Stimulated activated CD8-positive, alpha-beta memory T cell treated with anti-CD3 and anti-CD28 coated beads, Interleukin-4, amount 100 ng/mL, for 4 hours (primary cell): ENCODE results near the gene GALNT2.

Source experiments
- DNase-seq, 2 donors: peaks; one replicate each; pipeline ENCODE4 v3.0.0-alpha.2; 2020; ENCODE audit warnings: low read depth in 2 of 2, low spot score in 1 of 2

Gene GALNT2

DNA sequence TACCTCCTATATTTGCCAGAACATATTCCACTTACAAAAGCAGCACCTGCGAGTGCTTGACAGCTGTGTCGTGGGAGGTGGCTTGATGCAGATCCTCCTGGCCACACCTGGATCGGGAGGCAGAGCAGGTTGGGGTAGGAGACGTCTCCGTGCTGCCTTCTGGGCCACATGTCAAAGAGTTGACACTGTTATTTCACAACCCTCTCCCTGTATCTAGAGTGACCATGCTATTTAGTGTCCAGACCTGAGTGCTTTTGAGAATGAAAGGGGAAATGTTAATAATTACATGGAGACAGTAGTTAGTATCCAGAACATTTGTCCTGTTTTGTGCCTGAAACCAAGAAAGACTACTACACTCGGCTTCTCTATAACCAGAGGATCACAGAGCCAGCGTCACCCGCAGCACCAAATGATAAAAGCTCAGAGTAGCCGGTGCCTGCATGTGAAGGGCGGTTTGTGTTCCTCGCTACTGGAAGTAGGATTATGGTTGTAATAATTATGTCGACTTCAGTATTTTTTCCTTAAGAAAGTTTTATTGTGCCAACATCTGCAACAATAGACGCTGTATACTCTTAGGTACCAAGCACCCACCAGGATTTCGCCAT, 77.1 kb downstream of the GALNT2 start:
- DNase-seq, result no peak

DNA sequence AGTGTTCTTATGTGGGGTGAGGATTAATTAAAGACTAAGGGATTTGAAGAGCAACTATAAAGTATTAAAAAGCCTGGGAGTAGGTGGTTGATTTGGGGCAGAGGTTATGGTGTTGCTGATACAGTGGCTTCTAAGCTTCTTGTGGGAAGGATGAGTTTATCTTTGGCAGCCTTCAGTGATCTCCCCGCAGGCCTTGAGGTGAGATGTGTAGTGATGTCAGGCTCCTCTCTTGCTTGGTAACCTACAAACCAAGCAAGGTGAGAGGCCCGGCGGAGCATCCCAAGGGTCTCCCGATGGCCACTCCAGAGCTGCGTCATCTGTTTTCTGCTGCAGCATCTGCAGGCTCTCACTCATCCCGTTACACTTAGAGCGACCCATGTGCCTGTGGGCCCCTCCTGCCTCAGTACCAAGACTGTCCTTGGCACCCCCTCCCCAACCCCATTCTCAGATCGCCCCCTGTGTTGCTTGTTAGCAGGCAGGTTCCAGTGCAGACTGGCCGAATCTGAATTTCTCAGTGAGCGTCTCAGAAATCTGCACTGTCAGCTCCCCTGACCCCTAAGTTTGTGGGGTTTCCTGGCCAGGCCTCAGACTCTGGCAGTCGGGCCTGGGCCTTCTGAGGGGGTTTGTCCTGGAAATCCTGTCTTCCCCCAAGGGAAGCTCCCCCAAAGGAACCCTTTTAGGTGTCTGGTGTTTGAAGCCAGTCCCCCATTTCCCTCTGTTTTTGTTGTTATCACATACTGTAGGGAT, 77.9 kb downstream of the GALNT2 start:
- DNase-seq, result no peak

DNA sequence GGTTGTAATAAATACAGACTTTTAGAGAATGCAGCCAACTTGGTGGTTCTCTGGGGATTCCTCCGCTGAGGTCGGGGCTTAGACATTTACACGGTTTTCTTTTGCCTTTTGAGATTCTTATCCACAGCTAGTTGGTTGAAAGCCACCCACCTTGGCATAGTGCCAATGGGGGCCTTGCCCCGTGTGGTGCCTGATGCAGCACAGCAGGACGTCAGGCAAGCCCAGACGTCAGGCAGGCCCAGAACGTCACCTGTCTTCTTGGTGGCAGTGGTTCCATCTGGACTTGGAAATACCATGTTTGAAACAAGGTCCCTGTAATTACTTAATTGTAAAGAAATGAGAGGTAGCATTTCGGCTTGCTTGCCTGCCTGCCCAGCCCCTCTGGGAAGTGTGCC, 78.5 kb downstream of the GALNT2 start:
- DNase-seq, result no peak

DNA sequence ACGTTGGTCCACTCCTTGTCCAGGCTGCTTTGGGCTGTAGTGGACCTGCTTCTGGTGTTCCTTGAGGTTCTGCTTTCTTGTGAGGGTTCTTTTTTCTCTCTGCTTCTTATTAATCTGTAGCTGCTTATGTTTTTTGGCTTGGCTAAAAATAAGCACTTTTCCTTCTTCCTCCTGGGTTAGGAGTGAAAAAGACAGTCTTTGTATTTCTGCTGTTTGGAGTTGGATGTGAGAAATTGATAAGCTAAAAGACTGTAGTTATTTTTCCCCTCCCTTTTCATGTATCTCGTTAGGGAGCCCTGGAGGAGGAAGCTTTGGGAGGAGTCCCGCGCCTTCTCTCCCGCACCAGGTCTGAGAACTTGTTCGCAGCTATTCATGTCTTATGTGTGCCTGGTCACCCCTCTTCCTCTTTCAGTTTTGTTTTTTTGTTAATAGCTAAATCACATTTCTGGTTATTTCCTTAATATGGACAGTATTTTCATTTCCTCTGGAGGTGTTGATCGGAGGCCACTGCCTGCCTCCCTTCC, 79.0 kb downstream of the GALNT2 start:
- no peak for DNase-seq

DNA sequence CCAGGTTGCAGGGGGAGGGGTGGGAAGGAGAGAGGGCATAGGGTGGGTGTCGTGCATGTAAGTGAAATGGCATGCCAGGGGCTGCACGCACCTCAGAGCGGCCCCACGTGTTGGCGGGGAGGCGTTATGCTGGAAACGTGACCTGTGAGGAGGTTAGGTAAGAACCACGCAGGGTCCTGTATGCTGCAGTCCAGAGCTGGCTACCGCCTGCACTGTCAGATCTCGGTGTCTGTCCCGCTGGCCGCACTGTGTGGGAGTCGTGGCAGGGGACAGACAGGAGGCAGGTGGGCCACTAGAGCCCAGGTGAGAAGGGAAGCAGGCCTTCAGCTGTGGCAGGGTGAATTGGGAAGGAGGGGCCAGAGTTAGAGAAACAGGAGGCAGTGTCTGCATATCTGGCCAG, 79.7 kb downstream of the GALNT2 start:
- DNase-seq, result no peak

DNA sequence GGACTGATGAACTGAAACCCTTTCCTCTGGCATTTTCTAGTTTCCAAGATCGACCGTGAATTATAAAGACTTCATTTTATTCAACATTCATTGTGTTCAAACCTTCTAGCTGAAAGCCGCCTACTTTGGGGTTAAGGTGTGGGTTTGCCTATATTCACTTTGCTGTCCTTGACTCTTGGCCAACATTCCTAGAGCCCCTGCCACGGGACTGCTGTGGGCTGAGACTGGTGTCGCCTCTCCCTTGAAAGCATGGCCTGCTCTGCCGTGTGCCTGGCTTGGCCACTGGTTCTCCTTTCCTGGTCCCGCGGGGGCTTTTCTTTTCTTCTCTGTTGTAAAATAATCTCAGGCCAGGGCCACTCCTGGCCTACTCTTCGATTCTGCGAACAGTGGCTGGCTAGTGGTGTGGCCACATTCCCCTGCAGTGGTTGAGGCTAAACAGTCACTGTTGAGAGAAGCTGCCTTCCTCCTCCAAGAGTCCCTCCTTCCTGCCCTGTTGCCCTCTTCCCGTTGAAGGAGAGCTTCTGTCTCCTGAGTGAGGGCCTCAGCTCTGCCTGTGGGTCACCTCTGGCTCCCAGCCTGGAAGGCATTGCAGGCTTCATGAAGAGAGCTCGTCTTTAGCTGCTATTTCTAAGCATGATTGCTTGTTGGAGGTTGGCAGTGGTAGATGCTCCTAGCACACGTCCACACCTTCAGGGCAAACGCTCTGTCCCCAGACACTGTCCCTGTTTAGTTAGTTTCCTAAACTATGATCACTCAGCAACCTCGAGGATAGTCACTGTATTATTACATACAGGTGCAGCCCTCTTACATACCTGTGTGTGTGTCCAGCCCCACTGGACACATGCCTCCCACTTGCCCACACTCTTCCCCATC, 80.5 kb downstream of the GALNT2 start:
- no peak for DNase-seq

DNA sequence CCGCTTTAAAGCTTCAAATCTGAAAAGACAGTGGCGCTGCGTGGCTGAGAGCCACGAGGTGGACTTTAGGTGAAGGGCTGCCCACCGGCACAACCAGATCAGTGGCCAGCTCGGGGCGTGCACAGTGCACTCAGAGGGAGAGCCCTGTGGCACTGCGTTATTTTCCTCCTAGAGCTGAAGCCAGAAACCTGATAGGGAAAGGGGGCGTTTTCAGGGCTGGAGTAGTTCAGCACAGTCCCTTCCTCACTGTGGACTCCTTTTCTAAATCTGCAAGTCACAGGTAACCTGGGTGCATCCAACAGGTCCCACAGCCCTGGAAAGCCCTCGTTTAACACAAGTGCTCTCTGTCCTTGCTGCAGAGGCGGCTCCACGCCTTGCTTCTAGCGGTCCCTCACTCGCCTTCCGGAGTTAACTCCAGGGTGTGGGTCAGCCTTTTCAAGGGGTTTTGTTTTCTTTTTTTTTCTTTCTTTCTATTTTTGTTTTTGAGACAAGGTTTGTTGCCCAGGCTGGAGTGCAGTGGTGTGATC, 81.2 kb downstream of the GALNT2 start:
- DNase-seq, result no peak

DNA sequence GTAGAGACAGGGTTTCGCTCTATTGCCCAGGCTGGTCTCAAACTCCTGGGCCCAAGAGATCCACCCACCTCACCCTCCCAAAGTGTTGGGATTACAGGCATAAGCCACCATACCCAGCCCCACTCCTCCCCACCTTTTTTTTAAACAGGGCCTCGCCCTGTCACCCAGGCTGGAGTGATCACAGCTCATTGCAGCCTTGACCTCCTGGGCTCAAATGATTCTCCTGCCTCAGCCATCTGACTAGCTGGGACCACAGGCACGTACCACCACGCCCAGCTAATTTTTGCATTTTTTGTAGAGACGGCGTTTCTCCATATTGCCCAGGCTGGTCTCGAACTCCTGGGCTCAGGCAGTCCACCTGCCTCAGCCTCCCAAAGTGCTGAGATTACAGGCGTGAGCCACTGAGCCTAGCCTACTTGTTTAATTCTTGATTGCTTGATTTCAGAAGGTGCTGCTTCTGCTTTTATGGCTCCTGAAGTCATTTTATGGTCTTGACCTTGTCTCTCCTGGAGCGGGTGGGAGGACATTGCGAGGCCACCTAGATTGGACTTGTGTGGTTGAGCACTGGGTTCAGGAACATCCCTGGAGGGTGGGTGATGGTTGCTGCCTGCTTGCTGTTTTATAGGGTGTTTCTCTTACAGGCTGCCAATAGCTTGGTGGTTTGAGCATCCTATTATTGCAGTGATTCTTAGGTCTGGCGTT, 81.9 kb downstream of the GALNT2 start:
- no peak for DNase-seq

DNA sequence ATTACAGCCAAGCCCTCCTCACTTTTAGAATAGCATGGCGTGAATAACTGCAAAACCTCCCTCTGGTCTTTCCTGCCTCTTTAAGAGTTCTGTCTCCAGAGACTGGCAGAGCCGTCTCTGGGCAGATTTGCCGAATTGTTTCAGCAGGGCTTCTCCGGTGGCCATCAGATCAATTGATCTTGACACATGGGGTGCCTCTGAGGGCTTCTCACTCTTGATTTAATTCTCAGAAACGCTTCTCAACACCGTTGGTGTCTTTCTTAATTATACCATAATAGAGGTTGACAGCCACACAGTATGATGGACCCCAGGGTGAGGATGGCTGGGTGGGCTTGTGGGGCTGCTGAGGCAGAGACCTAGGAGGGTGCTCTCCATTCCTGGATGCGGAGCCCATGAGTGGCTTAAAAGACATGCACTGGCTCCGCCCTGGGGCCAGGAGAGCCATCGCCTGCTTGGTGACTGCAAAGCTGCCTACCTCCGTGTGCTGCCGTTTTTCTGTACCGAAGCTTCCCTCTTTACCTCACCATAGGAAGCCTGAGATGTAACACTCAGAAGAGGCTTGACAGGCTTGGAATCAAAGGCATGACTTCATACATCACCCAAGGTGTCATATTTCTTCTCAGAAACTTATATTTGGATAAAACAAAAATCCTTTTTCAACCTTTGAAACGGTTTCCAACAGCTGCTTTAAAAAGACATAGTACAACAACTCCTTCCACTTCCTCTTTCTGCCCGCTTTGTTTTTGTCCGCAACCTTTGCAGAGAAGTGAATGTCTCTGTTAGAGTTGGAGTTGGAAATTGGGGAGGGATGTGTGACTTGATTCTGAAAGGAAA, 82.9 kb downstream of the GALNT2 start:
- no peak for DNase-seq

DNA sequence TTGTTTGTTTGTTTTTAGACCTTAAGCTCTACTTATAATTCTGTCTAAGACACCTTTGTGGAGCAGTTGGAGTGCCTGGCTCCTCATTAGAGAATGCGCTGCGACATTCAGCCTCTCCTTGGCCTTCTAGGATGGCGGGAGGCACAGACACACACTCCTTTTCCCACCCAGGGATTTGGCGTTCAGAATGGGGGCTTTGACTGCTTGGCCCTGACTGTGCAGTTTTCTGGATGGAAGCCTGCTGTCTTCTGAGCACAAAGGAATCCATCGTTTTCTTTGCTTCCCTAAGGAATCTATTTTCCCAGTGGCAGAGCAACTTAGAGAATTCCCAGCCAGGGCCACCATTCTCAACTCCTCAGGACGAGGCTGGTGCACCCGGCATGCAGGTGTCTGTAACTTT, 83.6 kb downstream of the GALNT2 start:
- DNase-seq, result no peak

DNA sequence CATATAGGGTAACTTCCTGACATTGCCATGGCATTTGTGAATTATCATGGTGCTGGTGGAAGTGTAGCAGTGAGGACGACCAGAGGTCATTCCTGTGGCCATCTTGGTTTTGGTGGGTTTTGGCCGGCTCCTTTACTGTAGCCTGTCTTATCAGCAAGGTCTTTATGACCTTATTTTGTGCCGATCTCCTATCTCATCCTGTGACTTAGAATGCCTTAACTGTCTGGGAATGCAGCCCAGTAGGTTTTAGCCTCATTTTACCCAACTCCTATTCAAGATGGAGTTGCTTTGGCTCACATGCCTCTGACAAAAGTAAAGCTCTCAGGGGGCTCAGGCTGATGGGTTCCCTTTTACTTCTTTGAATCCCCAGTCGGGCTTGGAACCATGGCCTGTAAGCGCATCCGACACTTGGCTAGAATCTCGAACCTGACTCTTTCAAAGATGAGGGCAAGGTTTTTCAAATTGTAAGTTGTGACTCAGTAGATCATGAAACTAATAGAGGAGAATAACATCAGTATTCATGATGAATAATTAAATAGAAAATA, 85.0 kb downstream of the GALNT2 start:
- DNase-seq, result no peak

DNA sequence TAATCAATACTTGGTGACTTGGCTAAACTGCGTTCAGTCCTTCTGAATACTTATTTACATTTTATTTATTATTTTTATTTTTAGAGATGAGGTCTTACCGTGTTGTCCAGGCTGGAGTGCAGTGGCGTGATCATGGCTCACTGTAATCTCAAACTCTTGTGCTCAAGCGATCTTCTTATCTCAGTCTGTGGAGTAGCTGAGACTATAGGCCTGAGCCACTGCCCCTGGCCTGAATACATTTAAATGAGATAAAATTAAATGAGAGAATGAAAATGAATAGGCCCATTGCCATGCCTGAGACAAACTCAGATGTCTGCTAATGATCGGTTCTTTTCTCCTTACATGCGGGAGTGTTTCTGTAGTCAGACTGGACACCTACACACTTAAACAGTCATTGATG, 86.0 kb downstream of the GALNT2 start:
- no peak for DNase-seq

DNA sequence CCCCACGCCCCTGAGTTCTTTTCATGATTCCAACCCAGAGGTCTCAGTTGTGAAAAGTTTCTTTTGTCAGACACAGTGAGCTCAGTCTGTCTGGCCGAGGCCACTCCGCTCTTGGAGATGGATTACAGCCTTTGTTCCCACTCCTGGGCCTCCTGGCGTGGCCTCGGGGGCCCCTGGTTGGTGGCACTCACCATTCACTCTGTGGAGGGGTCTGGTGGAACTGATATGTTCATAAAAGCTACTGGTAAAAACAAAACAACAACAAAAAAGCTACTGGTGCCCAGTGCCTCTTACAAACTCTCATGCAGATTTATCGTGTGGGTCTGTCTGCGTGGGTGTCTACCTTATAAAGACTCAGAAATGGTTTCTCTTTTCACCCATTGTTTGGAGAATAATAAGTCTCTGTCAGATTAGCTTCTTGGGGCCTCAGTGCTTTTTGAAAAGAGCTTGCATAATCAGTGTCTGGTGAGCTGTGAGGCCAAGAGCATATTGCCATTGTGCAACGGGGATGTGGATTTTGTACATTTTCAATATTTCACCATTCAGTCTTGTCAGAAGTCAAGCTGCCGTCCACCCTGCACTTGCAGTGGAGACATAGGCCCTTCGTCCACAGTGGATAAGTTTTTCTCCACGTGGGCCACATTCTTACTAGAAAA, 86.7 kb downstream of the GALNT2 start:
- no peak for DNase-seq

DNA sequence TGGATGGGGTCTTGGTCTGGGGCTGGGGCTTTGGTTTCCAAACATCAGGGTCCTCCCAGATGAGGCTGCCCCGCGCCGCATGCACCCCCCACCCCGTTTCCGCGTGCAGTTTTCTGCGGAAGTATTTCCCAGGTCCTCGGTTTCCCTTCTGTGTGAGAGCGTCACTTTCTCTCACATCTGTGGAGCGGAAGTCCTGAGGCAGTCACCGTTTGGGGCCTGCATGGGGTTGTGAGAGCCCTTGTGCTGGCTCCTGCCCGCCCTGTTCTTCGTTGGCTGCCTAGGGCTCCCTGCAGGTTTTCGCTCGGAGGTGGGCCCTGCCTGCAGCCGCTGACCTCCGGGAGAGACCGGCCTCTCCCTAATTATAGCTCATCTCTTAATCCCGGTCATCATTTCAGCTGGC, 88.0 kb downstream of the GALNT2 start:
- no peak for DNase-seq

DNA sequence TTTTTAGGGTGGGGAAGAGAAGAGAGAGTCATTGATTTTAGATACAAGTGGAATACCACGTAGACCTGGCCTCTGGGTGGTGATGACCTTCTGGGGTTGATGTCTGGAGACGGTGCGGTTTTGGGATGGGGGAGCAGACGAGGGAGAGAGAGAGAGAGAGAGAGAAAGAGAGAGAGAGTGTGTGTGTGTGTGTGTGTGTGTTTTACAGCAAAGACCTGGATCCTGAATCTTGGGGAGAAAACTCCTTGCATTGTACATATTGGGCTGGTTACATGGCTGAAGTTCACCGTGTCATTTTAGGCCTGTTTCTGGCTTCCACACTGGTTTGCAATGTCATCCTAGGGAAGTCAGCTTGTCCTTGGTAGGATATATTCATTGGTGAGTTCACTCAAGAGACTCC, 89.0 kb downstream of the GALNT2 start:
- no peak for DNase-seq

DNA sequence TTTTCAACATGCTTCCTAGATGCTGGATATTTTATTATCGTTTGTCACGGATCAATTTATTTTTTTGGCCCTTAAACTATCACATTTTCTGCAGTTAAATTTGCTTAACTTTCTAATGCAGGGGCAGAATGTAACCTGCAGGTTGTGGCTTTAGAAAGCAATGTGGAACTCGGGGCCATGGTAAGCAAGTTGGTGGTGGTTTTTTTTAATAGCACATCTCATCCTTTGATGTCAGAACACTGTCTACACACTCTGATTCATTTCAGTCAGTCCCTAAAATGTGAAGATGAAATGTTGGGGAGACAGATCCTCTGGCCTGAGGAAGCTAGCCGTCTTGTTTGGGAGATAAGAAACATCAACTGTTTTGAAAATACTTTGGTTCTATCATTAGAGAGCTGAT, 89.5 kb downstream of the GALNT2 start:
- DNase-seq, result no peak

DNA sequence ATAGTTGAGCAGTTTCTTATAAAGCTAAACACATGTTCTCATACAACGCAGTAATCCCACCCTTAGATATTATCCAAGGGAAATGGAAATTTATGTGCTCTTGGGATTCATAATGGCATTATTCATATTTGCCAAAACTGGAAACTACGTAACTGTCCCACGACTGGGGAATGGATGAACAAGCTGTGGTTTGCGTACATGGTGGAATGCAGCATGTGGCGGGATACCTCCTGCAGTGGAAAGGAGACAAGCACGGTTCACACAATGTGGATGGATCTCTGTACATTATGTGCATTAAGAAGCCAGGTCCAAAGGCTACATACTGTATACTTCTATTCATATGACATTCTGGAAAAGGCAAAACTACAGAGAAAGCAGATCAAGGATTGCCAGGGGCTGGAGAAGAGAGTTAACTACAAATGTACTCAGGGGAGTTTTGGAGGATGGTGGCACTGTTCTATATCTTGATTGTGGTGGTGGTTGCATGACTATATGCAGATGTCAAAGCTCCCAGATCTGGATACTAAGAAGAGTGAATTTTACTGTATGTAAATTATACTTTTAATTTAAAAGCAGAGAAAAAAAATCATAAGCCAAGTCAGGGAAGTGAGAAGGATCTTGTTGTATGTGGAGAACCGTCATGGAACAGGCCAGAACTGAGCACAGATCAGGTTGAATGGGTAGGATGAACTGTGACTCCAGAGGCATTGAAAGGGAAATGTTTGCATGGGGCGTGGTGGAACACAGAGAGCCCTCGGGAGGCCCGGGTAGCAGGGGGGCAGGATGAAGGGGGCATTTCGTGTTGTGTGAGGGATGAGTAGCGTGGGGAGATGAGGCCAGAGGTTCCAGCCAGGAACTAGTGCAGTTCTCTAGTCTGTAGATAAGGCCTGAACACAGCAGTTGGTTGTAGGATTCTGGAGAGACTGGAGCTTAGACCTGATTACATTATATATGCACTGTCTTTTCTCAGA, 90.7 kb downstream of the GALNT2 start:
- DNase-seq, result no peak
